B cell (primary cell): Measurements from ENCODE around the gene ATXN1.

Source experiments
- EZH2 ChIP-seq: IDR thresholded peaks from 2 replicates; pipeline ENCODE4 v1.6.1; 2012; ENCODE audit warnings: borderline replicate concordance, low read depth, mild to moderate bottlenecking, moderate library complexity, low read length; ENCODE audit not compliant: insufficient read depth, poor library complexity, severe bottlenecking
- TF ChIP-seq, protein P1 (sequence below): fragments of 200-600 bp; IDR thresholded peaks from one replicate; pipeline ENCODE4 v1.8.0; 2022; ENCODE audit warnings: antibody characterized with exemption, mild to moderate bottlenecking

DNA sequence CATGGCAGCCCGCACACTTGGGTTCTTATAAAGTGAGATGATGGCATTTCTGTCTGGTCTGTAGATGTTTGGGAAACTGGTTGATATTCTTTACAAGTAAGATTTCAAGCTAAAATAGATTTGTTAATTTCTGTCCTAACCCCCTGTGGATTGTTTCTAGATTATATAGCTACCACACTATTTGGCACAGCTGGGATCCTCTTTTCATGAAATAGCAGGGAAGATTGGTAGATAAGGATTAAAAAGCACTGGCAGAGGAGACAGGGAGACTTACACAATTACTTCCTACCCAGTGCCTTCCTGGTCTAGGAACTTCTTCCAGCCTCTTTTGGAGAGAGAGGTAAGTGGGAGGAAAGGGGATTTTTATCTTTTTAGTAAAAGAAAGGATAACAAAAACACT is 13.2 kb upstream of the ATXN1 start:
- no peak for TF ChIP-seq EZH2
- TF ChIP-seq, protein P1, sequence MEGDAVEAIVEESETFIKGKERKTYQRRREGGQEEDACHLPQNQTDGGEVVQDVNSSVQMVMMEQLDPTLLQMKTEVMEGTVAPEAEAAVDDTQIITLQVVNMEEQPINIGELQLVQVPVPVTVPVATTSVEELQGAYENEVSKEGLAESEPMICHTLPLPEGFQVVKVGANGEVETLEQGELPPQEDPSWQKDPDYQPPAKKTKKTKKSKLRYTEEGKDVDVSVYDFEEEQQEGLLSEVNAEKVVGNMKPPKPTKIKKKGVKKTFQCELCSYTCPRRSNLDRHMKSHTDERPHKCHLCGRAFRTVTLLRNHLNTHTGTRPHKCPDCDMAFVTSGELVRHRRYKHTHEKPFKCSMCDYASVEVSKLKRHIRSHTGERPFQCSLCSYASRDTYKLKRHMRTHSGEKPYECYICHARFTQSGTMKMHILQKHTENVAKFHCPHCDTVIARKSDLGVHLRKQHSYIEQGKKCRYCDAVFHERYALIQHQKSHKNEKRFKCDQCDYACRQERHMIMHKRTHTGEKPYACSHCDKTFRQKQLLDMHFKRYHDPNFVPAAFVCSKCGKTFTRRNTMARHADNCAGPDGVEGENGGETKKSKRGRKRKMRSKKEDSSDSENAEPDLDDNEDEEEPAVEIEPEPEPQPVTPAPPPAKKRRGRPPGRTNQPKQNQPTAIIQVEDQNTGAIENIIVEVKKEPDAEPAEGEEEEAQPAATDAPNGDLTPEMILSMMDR: no peak
